A673 (cell line): ENCODE data around the gene VCP. TPM values are rescaled to one million over a fixed set of nuclear protein-coding genes. Genes with fewer than 3 reads are reported as not detected.

Experiments
- BruUV-seq: library from RNA; stranded (reverse); fragments of 400-500 nt; replicated peaks from 2 replicates; lab custom pipeline; 2021; lab: Mats Ljungman, UMichigan
- CTCF ChIA-PET: fragments of 300-600 bp; sonication (Branson Sonifier 250); formaldehyde crosslinking; loops from one replicate; lab custom pipeline; 2022; ENCODE audit warnings: antibody characterized with exemption; lab: Charles Lee
- POLR2A ChIA-PET: fragments of 300-600 bp; sonication (Branson Sonifier 250); formaldehyde crosslinking; loops from one replicate; lab custom pipeline; 2022; ENCODE audit warnings: antibody characterized with exemption; ENCODE audit not compliant: low non-redundant PET; lab: Charles Lee
- DNase-seq: peaks from one replicate; pipeline ENCODE4 v3.0.0-alpha.2; 2015; ENCODE audit warnings: low spot score
- H3K27ac ChIP-seq: fragments of 200-600 bp; sonication (generic); 2 replicates; pipeline ENCODE4 v1.5.1; 2016; ENCODE audit warnings: mixed run types, low read depth, mild to moderate bottlenecking, mixed read lengths, antibody characterized with exemption, low read length; ENCODE audit not compliant: poor library complexity, severe bottlenecking
- H3K27me3 ChIP-seq: fragments of 200-600 bp; sonication (generic); replicated peaks from 2 replicates; pipeline ENCODE4 v1.6.1; 2017; ENCODE audit warnings: mixed run types, low read depth, mild to moderate bottlenecking, mixed read lengths, antibody characterized with exemption, low read length; ENCODE audit not compliant: insufficient read depth, poor library complexity
- H3K36me3 ChIP-seq: fragments of 200-600 bp; sonication (generic); 2 replicates; pipeline ENCODE4 v1.6.1; 2016; ENCODE audit warnings: mixed run types, mild to moderate bottlenecking, mixed read lengths, antibody characterized with exemption, low read length; ENCODE audit not compliant: insufficient read depth, poor library complexity, severe bottlenecking
- H3K4me1 ChIP-seq: fragments of 200-600 bp; sonication (generic); 2 replicates; pipeline ENCODE4 v1.6.1; 2017; ENCODE audit warnings: mixed run types, mild to moderate bottlenecking, mixed read lengths, antibody characterized with exemption, low read length; ENCODE audit not compliant: insufficient read depth, poor library complexity, severe bottlenecking
- H3K4me3 ChIP-seq: fragments of 200-600 bp; sonication (generic); 2 replicates; pipeline ENCODE4 v1.5.1; 2016; ENCODE audit warnings: low read depth, mixed run types, mild to moderate bottlenecking, mixed read lengths, low read length; ENCODE audit not compliant: poor library complexity, severe bottlenecking
- H3K9me3 ChIP-seq: fragments of 200-600 bp; sonication (generic); 2 replicates; pipeline ENCODE4 v1.6.1; 2016; ENCODE audit warnings: mixed run types, low read depth, mild to moderate bottlenecking, mixed read lengths, antibody characterized with exemption, low read length; ENCODE audit not compliant: poor library complexity, severe bottlenecking
- EZH2 ChIP-seq: fragments of 200-600 bp; sonication (generic); IDR thresholded peaks from 2 replicates; pipeline ENCODE4 v1.6.1; 2017; ENCODE audit warnings: borderline replicate concordance, low read depth, mild to moderate bottlenecking, mixed read lengths, antibody characterized with exemption, low read length; ENCODE audit not compliant: poor library complexity, severe bottlenecking
- intact Hi-C: fragments of 100-400 bp; cut with micrococcal nuclease; formaldehyde crosslinking; loops from one replicate; pipeline ENCODE4 v1.10.0; 2022; ENCODE audit not compliant: unreplicated experiment
- total RNA-seq: library from RNA; stranded (reverse); gene quantifications from 2 replicates; pipeline ENCODE4 v1.2.3, GENCODE V29; 2021
- TF ChIP-seq, protein P1 (sequence below): fragments of 300-800, 200-600 bp; sonication (generic); conservative IDR thresholded peaks from 2 replicates; pipeline ENCODE4 v1.5.1; 2017; ENCODE audit warnings: low read depth, mild to moderate bottlenecking, antibody characterized with exemption, low read length, moderate library complexity, mixed read lengths

VCP gene
- total RNA-seq, 1 experiment from 2014 or later, result 643 TPM

DNA sequence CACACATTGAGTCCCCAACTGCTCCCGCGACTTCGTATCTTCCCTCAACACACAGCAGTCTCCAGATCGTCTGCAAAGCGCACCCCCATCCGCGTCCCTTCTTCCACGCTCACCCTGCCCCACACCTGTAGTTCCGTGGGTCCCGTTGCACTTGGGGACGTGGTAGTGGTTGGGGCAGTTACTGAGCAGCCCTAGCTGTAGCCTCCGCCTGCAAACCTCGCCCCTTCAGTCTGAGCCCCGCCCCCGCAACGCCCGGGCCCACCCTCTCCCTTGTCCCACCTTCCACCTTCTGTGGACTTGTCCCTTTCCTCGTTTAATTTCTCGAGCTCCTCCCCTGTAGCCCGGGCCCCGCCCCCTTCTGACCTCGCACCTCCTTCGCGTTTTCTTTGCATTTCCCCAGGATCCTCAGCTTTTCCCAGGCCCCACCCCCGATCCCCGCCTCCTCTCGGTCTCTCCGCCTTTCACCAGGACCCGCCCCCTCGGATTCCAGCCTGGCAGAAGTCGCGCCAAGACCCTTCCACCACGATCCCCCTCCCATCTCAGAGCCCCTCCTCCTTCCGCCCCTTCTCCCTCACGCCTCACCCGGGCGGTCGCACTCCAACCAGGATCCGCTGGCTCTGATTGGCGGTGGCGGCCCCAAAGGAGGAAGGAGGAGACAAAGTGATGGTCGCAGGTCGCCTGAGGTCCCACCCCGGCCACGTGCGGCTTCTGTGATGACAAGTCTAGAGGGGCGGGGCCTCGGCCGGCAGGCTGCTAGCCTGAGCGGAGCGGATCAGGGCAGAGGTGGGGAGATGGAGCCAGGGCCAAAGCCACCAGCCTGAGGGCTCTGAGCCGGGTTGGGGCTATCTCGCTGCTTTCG, 43.5 kb upstream of the VCP start, which contains the start of gene ATOSB:
TSS of gene ATOSB (minus strand) at position 183 of the 859 bp plus-strand sequence. CDS start 7,588 bp downstream, outside the sequence.
- Histone ChIP-seq H3K27ac (peak within 1 kb of the TSS; percentile 83), H3K4me1 (peaks cover 30% of the 10 kb centered on the region), H3K4me3 (peak within 1 kb of the TSS; percentile 53), H3K36me3 (no peaks in the 10 kb centered on the region), H3K27me3 (no peaks in the 10 kb centered on the region), H3K9me3 (no peaks in the 10 kb centered on the region)
- ChIA-PET POLR2A (interaction anchor here (0.5 to 1.0 kb wide), 3 partner anchors 13 to 216 kb away, joined by 3 to 4 read pairs (median 3); partner anchors contain the start of gene STOML2), CTCF (interaction anchor here (0.5 to 1.3 kb wide), 9 partner anchors 13 to 438 kb away, joined by 3 to 17 read pairs (median 4); partner anchors contain the start of gene STOML2)
- intact Hi-C loops, result loop anchor here (1.0 to 10.0 kb wide), 6 partner anchors 143 to 541 kb away; partner anchors contain the start of genes CCDC107 and RMRP
- DNase-seq, result peak; percentile 98
- TF ChIP-seq, protein P1, sequence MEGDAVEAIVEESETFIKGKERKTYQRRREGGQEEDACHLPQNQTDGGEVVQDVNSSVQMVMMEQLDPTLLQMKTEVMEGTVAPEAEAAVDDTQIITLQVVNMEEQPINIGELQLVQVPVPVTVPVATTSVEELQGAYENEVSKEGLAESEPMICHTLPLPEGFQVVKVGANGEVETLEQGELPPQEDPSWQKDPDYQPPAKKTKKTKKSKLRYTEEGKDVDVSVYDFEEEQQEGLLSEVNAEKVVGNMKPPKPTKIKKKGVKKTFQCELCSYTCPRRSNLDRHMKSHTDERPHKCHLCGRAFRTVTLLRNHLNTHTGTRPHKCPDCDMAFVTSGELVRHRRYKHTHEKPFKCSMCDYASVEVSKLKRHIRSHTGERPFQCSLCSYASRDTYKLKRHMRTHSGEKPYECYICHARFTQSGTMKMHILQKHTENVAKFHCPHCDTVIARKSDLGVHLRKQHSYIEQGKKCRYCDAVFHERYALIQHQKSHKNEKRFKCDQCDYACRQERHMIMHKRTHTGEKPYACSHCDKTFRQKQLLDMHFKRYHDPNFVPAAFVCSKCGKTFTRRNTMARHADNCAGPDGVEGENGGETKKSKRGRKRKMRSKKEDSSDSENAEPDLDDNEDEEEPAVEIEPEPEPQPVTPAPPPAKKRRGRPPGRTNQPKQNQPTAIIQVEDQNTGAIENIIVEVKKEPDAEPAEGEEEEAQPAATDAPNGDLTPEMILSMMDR, result no peak
- no peak for TF ChIP-seq EZH2
- BruUV-seq, result no TSS peak

DNA sequence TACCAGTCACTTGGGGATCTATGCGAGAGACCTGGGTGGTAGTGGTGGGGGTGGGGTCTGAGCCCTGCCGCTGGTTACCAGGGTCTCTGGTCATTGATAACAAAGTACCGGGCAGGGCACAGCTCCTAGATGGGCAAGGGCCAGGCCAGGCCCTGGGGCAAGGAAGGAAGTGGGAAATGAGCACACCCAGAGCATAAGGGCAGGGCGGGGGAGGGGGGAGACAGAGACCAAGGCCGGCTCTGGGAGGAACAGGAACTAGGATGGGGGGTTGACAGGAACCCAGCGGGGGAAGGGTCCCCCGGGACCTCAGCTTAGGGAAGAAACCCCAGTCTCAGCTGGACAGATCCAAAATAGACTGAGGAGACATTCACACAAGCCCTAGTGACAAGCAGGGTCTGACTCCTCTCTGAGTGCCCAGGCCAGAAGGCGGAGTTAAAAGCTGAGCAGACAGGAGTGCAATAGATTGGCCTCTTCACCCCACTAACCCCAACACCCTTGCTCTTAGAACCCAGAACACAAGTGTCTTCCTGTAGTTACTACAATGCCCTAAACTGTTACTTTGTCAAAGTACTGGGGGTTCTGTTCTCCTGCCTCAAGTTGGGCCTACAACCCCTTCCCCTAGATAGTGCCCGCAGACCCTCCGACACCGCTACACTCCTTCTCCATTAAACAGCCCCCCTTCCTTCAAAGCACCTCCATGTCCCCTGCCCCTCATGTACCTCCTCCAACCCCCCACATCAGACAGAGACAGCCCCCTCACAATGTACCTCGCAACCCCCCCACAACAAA, 42.6 kb upstream of the VCP start:
- peak overlapping the region; percentile 53 for H3K4me3 ChIP-seq
- peak overlapping the region; percentile 83 for H3K27ac ChIP-seq
- CTCF ChIA-PET, result interaction anchor here (0.7 to 1.1 kb wide), 7 partner anchors 12 to 439 kb away, joined by 3 to 8 read pairs (median 5); partner anchors contain the start of gene STOML2
- POLR2A ChIA-PET, result interaction anchor here (0.6 to 1.0 kb wide), 2 partner anchors 12 to 215 kb away, joined by 3 read pairs; partner anchors contain the start of gene STOML2
- H3K4me1 ChIP-seq, result peaks cover 37% of the 10 kb centered on the region
- no peaks in the 10 kb centered on the region for H3K36me3 ChIP-seq
- no TSS peak for BruUV-seq
- peak; percentile 58 for DNase-seq
- intact Hi-C loops, result loop anchor here (5.0 to 10.0 kb wide), 4 partner anchors 162 to 542 kb away; partner anchors contain the start of genes CCDC107 and RMRP
- no peaks in the 10 kb centered on the region for H3K9me3 ChIP-seq
- no peaks in the 10 kb centered on the region for H3K27me3 ChIP-seq
- no peak for TF ChIP-seq EZH2
- TF ChIP-seq, protein P1, result no peak
